GM18511 (cell line): ENCODE data around the gene TMEM214.

Source experiments
- ATAC-seq: cut with Tn5 transposase; IDR thresholded peaks from one replicate; pipeline ENCODE4 v1.9.1; 2021; ENCODE audit warnings: mild to moderate bottlenecking, moderate library complexity; ENCODE audit not compliant: unreplicated experiment

The TMEM214 gene

GRCh38 chr2:27009083-27009482, 23.7 kb upstream of the TMEM214 start:
- no peak for ATAC-seq

- no peak for ATAC-seq
Measured at GRCh38 chr2:27009716-27010115, 23.0 kb upstream of the TMEM214 start.

- ATAC-seq = no peak
Measured at GRCh38 chr2:27010139-27010538, 22.6 kb upstream of the TMEM214 start.

- no peak for ATAC-seq
Measured at GRCh38 chr2:27013738-27014137, 19.0 kb upstream of the TMEM214 start.

- no peak for ATAC-seq
Measured at GRCh38 chr2:27014771-27015433, 17.9 kb upstream of the TMEM214 start.

GRCh38 chr2:27016801-27017325, 15.9 kb upstream of the TMEM214 start:
- no peak for ATAC-seq

- no peak for ATAC-seq
Measured at GRCh38 chr2:27018142-27018541, 14.6 kb upstream of the TMEM214 start.

GRCh38 chr2:27019459-27019858, 13.3 kb upstream of the TMEM214 start:
- no peak for ATAC-seq

GRCh38 chr2:27019931-27020855, 12.6 kb upstream of the TMEM214 start:
- no peak for ATAC-seq

- ATAC-seq = no peak
Measured at GRCh38 chr2:27021253-27022049, 11.3 kb upstream of the TMEM214 start.

GRCh38 chr2:27023740-27024139, 9.0 kb upstream of the TMEM214 start:
- ATAC-seq = no peak

- ATAC-seq = no peak
Measured at GRCh38 chr2:27024188-27024587, 8.6 kb upstream of the TMEM214 start.

- no peak for ATAC-seq
Measured at GRCh38 chr2:27024812-27025211, 8.0 kb upstream of the TMEM214 start.

GRCh38 chr2:27025281-27025800, 7.4 kb upstream of the TMEM214 start:
- ATAC-seq = no peak

- no peak for ATAC-seq
Measured at GRCh38 chr2:27025861-27026851, 6.6 kb upstream of the TMEM214 start.

- ATAC-seq = no peak
Measured at GRCh38 chr2:27027211-27027651, 5.5 kb upstream of the TMEM214 start.

- ATAC-seq = no peak
Measured at GRCh38 chr2:27029051-27029450, 3.7 kb upstream of the TMEM214 start.

GRCh38 chr2:27033253-27033852, 588 bp downstream of the TMEM214 start:
- ATAC-seq = no peak

GRCh38 chr2:27038012-27038411, 5.2 kb downstream of the TMEM214 start:
- no peak for ATAC-seq
